Peyer's patch (tissue), 4 donors: ENCODE data around the gene USP24. TPM values are rescaled to one million over a fixed set of nuclear protein-coding genes. Genes with fewer than 3 reads are reported as not detected.
A peak's percentile ranks its signal among the peaks of the same experiment; 100 is the strongest.

Experiments
- DNase-seq, 3 donors: peaks; one replicate each; pipeline ENCODE4 v3.0.0-alpha.2; 2017 to 2019
- H3K27ac ChIP-seq, 4 donors: fragments of 200-600 bp; sonication (generic); one replicate each; pipeline ENCODE4 v1.5.1; 2016 to 2019
- H3K27me3 ChIP-seq, 2 donors: fragments of 200-600 bp; sonication (generic); one replicate each; pipeline ENCODE4 v1.5.1; 2019
- H3K36me3 ChIP-seq, 3 donors: fragments of 200-600 bp; sonication (generic); one replicate each; pipeline ENCODE4 v1.5.1; 2016 to 2019
- H3K4me1 ChIP-seq, 4 donors: fragments of 200-600 bp; sonication (generic); one replicate each; pipeline ENCODE4 v1.5.1; 2016 to 2019
- H3K4me3 ChIP-seq, 4 donors: fragments of 200-600 bp; sonication (generic); 1 replicate in 3 of 4; 2 replicates in 1 of 4; pipeline ENCODE4 v1.5.1; 2016 to 2019; ENCODE audit warnings: mild to moderate bottlenecking in 1 of 4
- H3K9me3 ChIP-seq, 4 donors: fragments of 200-600 bp; sonication (generic); one replicate each; pipeline ENCODE4 v1.5.1; 2016 to 2019; ENCODE audit warnings: mild to moderate bottlenecking in 1 of 4
- CTCF ChIP-seq, 6 experiments: fragments of 450-650 bp in 4 of 6; fragments of 200-600 bp in 2 of 6; sonication (generic) in 1 of 6; IDR thresholded peaks; one replicate each; pipeline ENCODE4 v1.5.1; 2017 to 2019; ENCODE audit warnings: antibody characterized with exemption in 6 of 6, mild to moderate bottlenecking in 3 of 6, moderate library complexity in 1 of 6
- POLR2A ChIP-seq, 2 donors: fragments of 450-650 bp; IDR thresholded peaks; one replicate each; pipeline ENCODE4 v1.5.1; 2017; ENCODE audit warnings: antibody characterized with exemption in 2 of 2, mild to moderate bottlenecking in 2 of 2, moderate library complexity in 2 of 2
- total RNA-seq, 4 donors: library from RNA; depleted of rRNA; stranded (reverse); fragments of >200 nt; gene quantifications; one replicate each; pipeline ENCODE4 v1.1.0, GENCODE V29; 2016

Gene USP24
- total RNA-seq, 4 donors from 2014 or later: 37.1 to 130 (median 47.0) TPM

GRCh38 chr1:55225228-55225627 is 10.1 kb upstream of the USP24 start:
- no peaks in the 10 kb centered on the region for H3K27me3 ChIP-seq
- no peaks in the 10 kb centered on the region for H3K36me3 ChIP-seq
- no peak overlapping the region for H3K4me3 ChIP-seq
- no peak for TF ChIP-seq CTCF (IDR thresholded peaks at IDR 0.05)
- TF ChIP-seq POLR2A (IDR thresholded peaks at IDR 0.05): no peak
- H3K27ac ChIP-seq: no peak overlapping the region
- DNase-seq: no peak
- H3K4me1 ChIP-seq: no peaks in the 10 kb centered on the region
- H3K9me3 ChIP-seq: peaks cover 0 to 6% (median 0%) of the 10 kb centered on the region in 4 donors

- Histone ChIP-seq H3K36me3 (no peaks in the 10 kb centered on the region), H3K4me3 (no peak overlapping the region), H3K27me3 (no peaks in the 10 kb centered on the region), H3K9me3 (peaks cover 0 to 6% (median 0%) of the 10 kb centered on the region in 4 donors), H3K4me1 (no peaks in the 10 kb centered on the region), H3K27ac (no peak overlapping the region)
- TF ChIP-seq CTCF (IDR thresholded peaks at IDR 0.05): no peak
- no peak for TF ChIP-seq POLR2A (IDR thresholded peaks at IDR 0.05)
- DNase-seq: no peak
Measured at GRCh38 chr1:55224729-55225128, 9.6 kb upstream of the USP24 start.

GRCh38 chr1:55222152-55222551 is 7.0 kb upstream of the USP24 start:
- Histone ChIP-seq H3K9me3 (no peaks in the 10 kb centered on the region), H3K4me3 (no peak overlapping the region), H3K4me1 (peaks cover 0 to 9% (median 1%) of the 10 kb centered on the region in 4 donors), H3K27ac (no peak overlapping the region), H3K36me3 (no peaks in the 10 kb centered on the region), H3K27me3 (no peaks in the 10 kb centered on the region)
- DNase-seq: no peak
- TF ChIP-seq CTCF (IDR thresholded peaks at IDR 0.05): no peak
- no peak for TF ChIP-seq POLR2A (IDR thresholded peaks at IDR 0.05)

GRCh38 chr1:55217226-55217986 is 2.2 kb upstream of the USP24 start:
- Histone ChIP-seq H3K4me1 (peaks cover 0 to 35% (median 4%) of the 10 kb centered on the region in 4 donors), H3K9me3 (no peaks in the 10 kb centered on the region), H3K27ac (peak overlapping the region in 1 of 4 donors; percentile 97), H3K4me3 (no peak overlapping the region), H3K27me3 (no peaks in the 10 kb centered on the region), H3K36me3 (no peaks in the 10 kb centered on the region)
- DNase-seq: peak in 2 of 3 donors; percentile 19 to 48
- TF ChIP-seq POLR2A (IDR thresholded peaks at IDR 0.05) (no peak), CTCF (IDR thresholded peaks at IDR 0.05) (no peak)

- no peaks in the 10 kb centered on the region for H3K36me3 ChIP-seq
- H3K27ac ChIP-seq: peak overlapping the region; percentile 93 to 99 (median 97)
- peaks cover 0 to 48% (median 8%) of the 10 kb centered on the region in 4 donors for H3K4me1 ChIP-seq
- no peak for DNase-seq
- H3K27me3 ChIP-seq: no peaks in the 10 kb centered on the region
- TF ChIP-seq POLR2A (IDR thresholded peaks at IDR 0.05): no peak
- no peak for TF ChIP-seq CTCF (IDR thresholded peaks at IDR 0.05)
- H3K4me3 ChIP-seq: peak overlapping the region; percentile 79 to 98 (median 86)
- no peaks in the 10 kb centered on the region for H3K9me3 ChIP-seq
Measured at GRCh38 chr1:55216096-55216495, 932 bp upstream of the USP24 start.
